Cardiac fibroblast (primary cell): ENCODE measurements around the gene NOS1AP.
"Not testable (repeated sequence)": the region's sequence is repeated elsewhere in the genome, so short reads cannot be mapped to it uniquely, and the experiment has no call there.

ENCODE experiments used
- DNase-seq, 2 donors: peaks; one replicate each; pipeline versions ENCODE4 v3.0.0 to v3.0.0-alpha.2; 2010; ENCODE audit warnings: low read depth in 2 of 2
- H3K4me3 ChIP-seq, 2 donors: replicated peaks in 1 of 2; 1 replicate in 1 of 2; 2 replicates in 1 of 2; pipeline ENCODE4 v1.5.1; 2011; ENCODE audit warnings: low read depth in 2 of 2, low read length in 2 of 2, mild to moderate bottlenecking in 2 of 2, moderate library complexity in 1 of 2
- TF ChIP-seq, protein P1 (sequence below): IDR thresholded peaks from one replicate; pipeline ENCODE4 v1.5.1; 2011; ENCODE audit warnings: low read depth, mild to moderate bottlenecking, low read length, inconsistent platforms

Gene NOS1AP

DNA sequence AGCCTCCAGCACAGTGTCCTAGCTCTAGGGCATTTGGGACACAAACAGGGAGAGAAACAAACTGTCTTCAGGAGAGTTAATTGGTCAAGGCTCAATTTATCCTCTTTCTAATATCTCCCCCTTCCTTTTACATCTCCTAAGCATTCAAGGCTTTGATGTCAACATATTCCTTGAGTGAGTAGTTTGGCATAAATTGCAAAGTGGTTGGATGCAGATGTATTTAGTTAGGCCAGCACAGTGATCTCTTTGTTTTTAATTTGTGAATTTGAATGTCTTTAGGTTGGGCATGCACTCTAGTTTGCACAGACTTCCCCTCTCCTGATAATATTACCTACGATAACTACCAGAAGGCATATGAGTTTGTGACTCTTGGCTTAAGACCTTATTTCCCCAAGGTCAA, 33.3 kb upstream of the NOS1AP start:
- TF ChIP-seq, protein P1, sequence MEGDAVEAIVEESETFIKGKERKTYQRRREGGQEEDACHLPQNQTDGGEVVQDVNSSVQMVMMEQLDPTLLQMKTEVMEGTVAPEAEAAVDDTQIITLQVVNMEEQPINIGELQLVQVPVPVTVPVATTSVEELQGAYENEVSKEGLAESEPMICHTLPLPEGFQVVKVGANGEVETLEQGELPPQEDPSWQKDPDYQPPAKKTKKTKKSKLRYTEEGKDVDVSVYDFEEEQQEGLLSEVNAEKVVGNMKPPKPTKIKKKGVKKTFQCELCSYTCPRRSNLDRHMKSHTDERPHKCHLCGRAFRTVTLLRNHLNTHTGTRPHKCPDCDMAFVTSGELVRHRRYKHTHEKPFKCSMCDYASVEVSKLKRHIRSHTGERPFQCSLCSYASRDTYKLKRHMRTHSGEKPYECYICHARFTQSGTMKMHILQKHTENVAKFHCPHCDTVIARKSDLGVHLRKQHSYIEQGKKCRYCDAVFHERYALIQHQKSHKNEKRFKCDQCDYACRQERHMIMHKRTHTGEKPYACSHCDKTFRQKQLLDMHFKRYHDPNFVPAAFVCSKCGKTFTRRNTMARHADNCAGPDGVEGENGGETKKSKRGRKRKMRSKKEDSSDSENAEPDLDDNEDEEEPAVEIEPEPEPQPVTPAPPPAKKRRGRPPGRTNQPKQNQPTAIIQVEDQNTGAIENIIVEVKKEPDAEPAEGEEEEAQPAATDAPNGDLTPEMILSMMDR = no peak
- H3K4me3 ChIP-seq = no peak overlapping the region
- DNase-seq = no peak

DNA sequence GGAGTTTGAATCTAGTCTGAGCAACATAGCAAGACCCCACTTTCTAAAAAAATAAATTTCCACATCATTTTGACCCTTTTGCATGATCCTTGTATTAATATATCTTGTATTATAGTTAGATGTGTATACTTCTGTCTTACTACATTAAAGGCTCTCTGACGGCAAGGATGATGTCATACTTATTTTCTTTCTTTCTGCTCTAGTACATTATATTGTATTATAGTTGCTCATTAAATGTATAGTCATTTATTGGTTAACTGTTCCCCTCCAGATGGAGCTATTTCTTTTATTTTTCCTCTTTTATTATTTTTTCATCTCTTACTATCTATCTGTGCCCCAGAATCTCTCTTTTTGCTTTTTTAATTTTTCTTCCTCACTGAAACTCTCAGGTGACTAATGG, 30.9 kb upstream of the NOS1AP start:
- TF ChIP-seq, protein P1 = no peak
- no peak overlapping the region for H3K4me3 ChIP-seq
- DNase-seq = no peak

DNA sequence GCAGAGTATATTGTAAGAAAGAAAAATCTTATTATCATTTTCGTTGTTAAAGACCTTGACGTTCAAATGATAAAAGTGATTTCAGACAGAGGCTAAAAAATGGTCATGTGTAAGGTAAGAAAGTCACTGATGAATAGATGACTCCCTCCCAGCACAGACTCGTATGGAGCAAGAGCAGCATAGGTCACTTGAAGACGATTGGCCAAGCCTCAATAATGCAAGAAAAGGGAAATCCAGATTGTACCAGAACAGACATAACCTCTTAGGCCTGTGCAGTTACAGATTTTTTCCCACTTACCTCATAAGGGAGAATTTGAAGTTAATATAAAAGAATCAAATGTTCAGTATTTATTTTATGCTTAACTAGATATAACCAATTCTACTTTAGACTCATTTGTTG, 29.5 kb upstream of the NOS1AP start:
- TF ChIP-seq, protein P1 = no peak
- no peak overlapping the region for H3K4me3 ChIP-seq
- peak in 1 of 2 donors; percentile 24 for DNase-seq

DNA sequence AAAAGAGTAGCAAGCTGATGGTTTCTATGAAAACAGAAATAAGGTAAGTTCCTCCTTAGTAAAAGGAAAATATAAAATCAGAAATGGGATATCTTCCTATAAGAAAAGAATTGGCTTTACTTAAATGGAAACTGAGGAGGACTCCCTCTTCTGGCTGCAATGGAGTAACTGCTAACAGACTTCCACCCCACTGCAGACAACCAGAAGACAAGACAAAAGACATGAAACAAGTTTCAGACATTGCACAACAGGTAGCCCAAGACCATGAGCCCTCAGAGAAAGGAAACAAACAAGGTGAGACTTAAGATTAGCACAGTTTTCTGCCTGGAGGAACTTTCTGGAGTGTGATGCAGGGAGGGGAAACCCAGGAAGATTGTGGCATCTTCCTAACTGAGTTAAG, 28.8 kb upstream of the NOS1AP start:
- TF ChIP-seq, protein P1 = peak; percentile 62
- H3K4me3 ChIP-seq = no peak overlapping the region
- DNase-seq = peak; percentile 66 to 67

DNA sequence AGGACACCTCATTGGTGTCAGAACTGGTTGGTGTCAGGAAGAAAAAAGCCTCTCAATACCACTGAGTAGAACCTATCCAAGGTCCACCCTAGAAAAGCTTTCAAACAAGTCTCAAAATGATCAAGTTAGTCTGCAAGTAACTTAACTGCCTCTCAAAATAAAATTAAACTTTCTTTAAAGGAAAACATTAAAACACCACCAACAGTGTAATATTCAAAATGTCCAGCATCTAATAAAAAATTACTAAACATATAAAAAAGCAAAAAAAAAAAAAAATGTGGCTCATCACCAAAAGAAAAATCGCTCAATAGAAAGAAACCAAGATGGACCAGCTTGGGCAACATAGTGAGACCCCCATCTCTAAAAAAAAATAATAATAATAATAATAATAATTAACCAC, 27.1 kb upstream of the NOS1AP start:
- H3K4me3 ChIP-seq = no peak overlapping the region
- DNase-seq = no peak
- TF ChIP-seq, protein P1 = no peak

DNA sequence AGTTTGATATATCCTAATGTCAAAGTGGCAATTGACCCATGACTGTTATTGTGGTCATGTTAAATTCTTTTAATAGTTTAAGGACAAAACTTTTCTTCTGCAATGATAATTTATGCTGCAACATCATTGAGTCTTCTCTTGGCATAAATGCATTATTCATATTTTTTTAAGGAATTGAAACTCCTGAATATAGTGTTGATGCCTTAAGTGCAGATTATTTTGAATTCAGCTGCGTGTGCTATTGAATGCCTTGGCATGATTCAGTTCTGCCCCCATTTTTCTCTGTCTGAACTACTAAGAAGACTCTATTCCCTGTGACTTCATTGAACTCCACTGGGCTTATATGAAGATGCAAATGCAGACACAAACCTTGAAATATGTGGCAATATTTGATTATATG, 22.6 kb upstream of the NOS1AP start:
- DNase-seq = no peak
- no peak overlapping the region for H3K4me3 ChIP-seq
- TF ChIP-seq, protein P1 = no peak

DNA sequence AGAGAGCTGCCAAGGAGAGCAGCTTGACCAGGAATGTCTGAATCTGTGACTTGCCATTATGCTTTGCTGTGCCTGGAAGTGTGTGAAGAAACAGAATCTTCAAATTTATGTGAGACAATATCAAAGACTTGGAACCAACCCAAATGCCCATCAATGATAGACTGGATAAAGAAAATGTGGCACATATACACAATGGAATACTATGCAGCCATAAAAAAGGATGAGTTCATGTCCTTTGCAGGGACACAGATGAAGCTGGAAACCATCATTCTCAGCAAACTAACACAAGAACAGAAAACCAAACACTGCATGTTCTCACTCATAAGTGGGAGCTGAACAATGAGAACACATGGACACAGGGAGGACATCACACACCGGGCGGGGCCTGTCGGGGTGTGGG, 15.5 kb upstream of the NOS1AP start:
- not testable (repeated sequence) for H3K4me3 ChIP-seq, DNase-seq
